ENCODE measurements around the gene PPP1R26.
A peak's percentile ranks its signal among the peaks of the same experiment; 100 is the strongest.

Gene PPP1R26

GRCh38 chr9:135501261-135502167 is 21.9 kb downstream of the PPP1R26 start:
- POLR2A ChIA-PET, result no interaction called here
- peak; percentile 81 for DNase-seq (ENCODE audit: extremely low spot score)
- CTCF ChIA-PET, result no interaction called here
- TF ChIP-seq CTCF (IDR thresholded peaks at IDR 0.05; ENCODE audit: control extremely low read depth, extremely low read depth, low read depth, missing control alignments), result no peak

GRCh38 chr9:135502168-135502872 is 22.7 kb downstream of the PPP1R26 start:
- no peak for DNase-seq (ENCODE audit: extremely low spot score)
- ChIA-PET POLR2A (no interaction called here), CTCF (no interaction called here)
- TF ChIP-seq CTCF (IDR thresholded peaks at IDR 0.05; ENCODE audit: control extremely low read depth, extremely low read depth, low read depth, missing control alignments), result no peak

- CTCF ChIA-PET, result no interaction called here
- DNase-seq (ENCODE audit: extremely low spot score), result no peak
- TF ChIP-seq CTCF (IDR thresholded peaks at IDR 0.05; ENCODE audit: control extremely low read depth, extremely low read depth, low read depth, missing control alignments), result no peak
- POLR2A ChIA-PET, result no interaction called here
These were observed 23.3 kb downstream of the PPP1R26 start for GRCh38 chr9:135502873-135503321.

- POLR2A ChIA-PET, result no interaction called here
- CTCF ChIA-PET, result interaction anchor here (1.4 to 1.8 kb wide), 3 partner anchors 10 to 30 kb away, joined by 4 to 6 read pairs (median 5); no protein-coding TSS in a partner anchor
- no peak for DNase-seq (ENCODE audit: extremely low spot score)
- TF ChIP-seq CTCF (IDR thresholded peaks at IDR 0.05; ENCODE audit: control extremely low read depth, extremely low read depth, low read depth, missing control alignments), result no peak
These were observed 24.0 kb downstream of the PPP1R26 start for GRCh38 chr9:135503371-135504261.

- POLR2A ChIA-PET, result no interaction called here
- peak; percentile 85 for TF ChIP-seq CTCF (IDR thresholded peaks at IDR 0.05; ENCODE audit: control extremely low read depth, extremely low read depth, low read depth, missing control alignments)
- CTCF ChIA-PET, result interaction anchor here (0.7 to 1.9 kb wide), 10 partner anchors 8 to 29 kb away, joined by 3 to 6 read pairs (median 4); no protein-coding TSS in a partner anchor
- DNase-seq (ENCODE audit: extremely low spot score), result peak; percentile 71
These were observed 25.0 kb downstream of the PPP1R26 start for GRCh38 chr9:135504262-135505243.
